GM23248 (cell line): ENCODE measurements around the gene NUP93.

ENCODE experiments used
- EZH2 ChIP-seq: fragments of 200-600 bp; sonication (generic); IDR thresholded peaks from 2 replicates; pipeline ENCODE4 v1.6.1; 2018; ENCODE audit warnings: antibody characterized with exemption, mild to moderate bottlenecking; ENCODE audit not compliant: insufficient read depth, poor library complexity, severe bottlenecking
- EZH2phosphoT487 ChIP-seq: fragments of 200-600 bp; sonication (generic); IDR thresholded peaks from 2 replicates; pipeline ENCODE4 v1.6.1; 2018; ENCODE audit warnings: antibody characterized with exemption, moderate library complexity, mild to moderate bottlenecking, low read depth; ENCODE audit not compliant: insufficient read depth

GRCh38 chr16:56841233-56841632, 111.3 kb downstream of the NUP93 start:
- TF ChIP-seq EZH2 (no peak), EZH2phosphoT487 (no peak)
